GM19099 (cell line): ENCODE results near the gene NCAM1.

Source experiments
- POLR2A ChIP-seq: IDR thresholded peaks from 3 replicates; pipeline ENCODE4 v1.6.1; 2011; ENCODE audit warnings: low read depth; ENCODE audit not compliant: insufficient read length; ENCODE audit errors: extremely low read depth

Gene NCAM1

DNA sequence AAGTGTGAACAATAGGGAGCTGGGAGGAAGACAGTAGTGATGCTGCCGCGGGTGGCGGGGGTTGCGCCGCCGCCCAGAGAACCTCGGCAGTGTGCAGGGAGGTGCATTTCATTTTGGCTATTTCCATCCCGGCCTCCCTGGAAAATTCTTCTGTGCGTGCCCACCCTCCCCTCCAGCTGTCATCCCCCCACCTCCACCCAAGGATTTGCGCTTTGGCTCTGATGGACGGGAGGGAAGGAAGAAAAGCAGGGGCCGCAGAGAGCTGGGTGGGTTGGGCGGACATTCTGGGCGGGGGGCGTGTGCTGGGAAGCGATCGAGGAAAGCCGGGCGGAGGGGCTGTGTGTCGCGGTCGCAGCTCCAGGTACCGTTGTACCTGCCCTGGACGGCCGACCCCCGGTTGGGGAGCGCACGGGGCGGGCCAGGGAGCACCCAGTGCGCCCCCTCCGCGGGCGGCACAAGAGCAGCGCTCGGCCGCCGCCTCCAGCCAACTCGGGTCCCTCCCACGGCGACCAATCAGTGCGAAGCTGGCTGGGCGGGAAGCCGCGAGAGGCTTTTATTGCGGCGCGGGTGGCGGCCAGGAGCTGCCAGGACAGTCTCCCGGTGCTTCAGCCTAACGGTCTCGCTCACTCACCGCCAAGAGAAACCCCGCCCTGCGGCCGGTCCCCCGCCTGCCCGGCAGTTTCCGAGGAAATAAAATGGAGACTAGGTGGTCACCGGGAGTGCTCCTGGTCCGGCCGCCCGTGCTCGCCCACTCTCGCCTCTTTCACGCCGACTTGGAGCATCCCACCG lies 1.6 kb downstream of the NCAM1 start:
- TF ChIP-seq POLR2A = no peak

- TF ChIP-seq POLR2A = no peak
Observed at GRCh38 chr11:112963368-112963955, 2.2 kb downstream of the NCAM1 start.

DNA sequence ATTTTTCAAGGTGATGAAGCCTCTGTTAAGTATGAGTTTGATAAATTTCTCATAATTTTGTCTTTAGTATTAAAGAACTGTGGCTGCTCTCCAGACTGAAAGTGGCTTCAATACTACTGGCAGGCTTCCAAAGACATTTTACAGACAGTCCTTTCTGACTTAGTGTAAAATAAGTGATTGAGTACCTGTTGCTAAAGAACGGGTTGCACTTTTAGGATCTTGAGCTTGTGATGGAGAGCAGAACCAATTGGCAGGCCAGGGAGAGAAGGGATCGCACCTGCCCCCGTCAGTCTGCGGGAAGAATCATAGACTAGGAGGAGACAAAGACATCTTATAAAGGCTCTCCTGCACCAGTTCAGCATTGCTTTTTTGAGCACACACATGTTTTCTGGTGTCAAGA lies 4.4 kb downstream of the NCAM1 start:
- no peak for TF ChIP-seq POLR2A

DNA sequence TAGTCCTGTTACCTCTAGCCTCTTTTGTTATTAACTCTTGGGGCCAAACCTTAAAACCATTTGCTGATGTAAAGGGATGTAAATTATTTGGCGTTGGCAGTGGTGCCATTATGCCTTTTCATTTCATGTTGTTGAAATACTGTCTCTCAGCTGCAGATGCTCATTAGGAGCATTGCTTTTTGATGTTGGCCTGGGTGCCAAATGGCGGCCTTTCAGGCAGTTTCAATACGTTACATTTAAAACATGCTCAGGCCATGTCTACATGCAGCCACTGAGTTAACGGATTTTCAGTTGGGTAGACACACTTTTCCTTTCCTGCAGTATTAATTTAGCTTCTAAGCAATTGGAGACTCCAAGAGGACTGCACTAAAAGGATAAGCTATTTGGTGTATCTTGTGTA lies 5.3 kb downstream of the NCAM1 start:
- no peak for TF ChIP-seq POLR2A

DNA sequence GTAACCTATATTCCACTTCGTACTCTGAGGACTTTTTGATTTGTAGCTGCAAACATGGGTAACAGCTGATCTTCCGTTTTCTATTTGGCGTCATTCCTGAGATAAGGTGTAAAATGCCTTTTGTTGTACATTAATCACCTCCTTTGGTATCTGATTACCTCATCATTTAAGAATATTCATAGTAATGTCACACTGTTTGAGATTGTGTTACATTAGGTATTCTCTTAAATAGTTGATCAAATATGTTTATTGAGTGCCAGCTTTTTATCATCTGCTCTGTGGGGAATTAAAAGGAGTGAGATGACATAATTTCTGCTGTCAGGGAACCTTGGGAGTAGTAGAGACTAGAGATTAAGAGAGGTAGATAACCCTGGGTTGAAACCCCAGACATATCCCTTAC lies 5.9 kb downstream of the NCAM1 start:
- no peak for TF ChIP-seq POLR2A

DNA sequence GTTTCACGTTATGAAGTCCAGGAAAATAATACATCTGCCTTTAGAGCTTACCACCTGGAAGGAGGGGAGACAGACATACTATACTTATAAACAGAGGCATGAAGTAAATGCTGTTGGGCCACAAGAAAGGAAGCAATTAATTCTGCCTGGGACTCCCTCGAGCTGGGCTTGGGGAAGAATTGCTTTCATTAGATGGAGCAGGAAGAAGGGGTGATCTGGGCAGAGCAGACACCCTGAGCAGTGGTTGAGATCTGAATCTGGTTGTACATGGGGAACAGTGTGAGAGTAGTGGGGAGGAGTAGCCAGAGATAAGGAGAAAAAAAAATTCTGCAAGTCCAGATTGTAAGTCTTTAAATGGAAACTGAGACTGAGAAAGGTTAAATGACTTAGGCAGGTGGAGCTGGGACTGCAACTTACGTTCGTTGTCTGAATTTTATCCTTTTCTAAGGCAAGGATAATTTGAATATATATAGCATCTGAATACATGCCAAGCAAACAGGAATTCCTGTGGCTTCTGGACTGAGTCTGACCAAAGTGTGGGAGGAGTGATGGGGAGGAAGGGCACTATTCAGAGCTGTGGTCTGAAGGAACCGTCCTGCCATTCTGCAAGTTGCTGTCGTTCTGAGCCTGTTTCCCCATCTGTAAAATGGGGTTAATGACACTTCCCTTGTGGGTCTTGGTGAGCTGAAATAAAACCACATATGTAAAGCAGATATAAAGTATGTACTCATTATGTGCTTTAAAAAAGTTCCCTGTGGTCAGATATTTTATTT lies 7.9 kb downstream of the NCAM1 start:
- no peak for TF ChIP-seq POLR2A

DNA sequence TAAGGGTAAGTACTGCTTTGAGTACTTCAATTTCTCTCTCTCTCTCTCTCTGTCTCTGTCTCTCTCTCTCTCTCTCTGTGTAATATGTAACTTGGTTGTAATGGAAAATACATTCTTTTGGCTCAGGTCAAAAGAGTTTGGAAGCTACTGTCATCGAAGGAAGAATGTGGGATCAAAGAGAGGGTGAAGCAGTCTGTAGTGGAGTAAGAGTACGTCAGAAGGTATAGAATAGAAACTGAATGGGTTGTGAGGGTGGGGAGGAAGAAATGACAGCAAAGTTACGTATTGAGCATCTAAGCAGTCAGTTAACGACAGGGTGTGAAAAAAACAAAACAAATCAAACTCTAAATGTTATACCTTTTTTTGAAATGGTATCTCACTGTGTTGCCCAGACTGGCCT lies 10.0 kb downstream of the NCAM1 start:
- no peak for TF ChIP-seq POLR2A

DNA sequence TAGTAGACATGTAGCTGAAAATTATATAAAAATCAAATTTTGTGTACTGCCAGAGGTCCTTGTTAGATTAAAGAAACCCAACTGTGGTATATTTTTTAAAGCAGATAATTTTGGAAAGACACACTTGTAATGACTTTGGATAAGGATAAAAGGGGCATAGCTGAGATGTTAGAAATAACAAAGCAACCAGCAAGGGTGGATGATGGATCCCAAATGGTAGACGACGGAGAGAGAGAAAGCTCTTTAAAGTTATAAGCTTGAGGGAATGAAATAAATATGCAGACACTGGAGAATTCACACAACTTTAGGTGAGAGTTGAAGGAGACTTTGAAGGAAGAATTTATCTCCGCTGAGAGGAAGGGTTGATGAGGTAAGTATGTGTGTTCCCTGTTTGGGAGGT lies 10.6 kb downstream of the NCAM1 start:
- TF ChIP-seq POLR2A = no peak

GRCh38 chr11:112972399-112973145 lies 11.4 kb downstream of the NCAM1 start:
- no peak for TF ChIP-seq POLR2A

DNA sequence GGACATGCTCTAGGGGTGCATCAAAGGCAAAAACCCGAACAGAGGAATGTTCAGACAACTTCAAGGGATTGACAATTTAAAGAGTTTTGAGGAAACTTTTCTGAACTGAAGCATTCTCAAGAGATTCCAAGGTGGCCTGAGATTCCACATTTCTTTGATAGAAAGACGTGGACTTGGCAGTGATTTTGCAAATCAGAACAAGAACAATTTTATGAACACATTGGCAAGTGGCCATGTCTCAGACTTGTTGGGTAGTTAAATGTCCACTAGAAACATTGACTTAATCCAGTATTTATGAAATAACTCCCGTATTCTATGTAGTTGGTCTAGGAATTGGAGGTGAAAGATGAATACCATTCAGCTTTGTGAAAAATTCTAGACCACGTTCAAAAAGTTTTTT lies 13.8 kb downstream of the NCAM1 start:
- no peak for TF ChIP-seq POLR2A

- TF ChIP-seq POLR2A = no peak
Observed at GRCh38 chr11:112975493-112975892, 14.3 kb downstream of the NCAM1 start.

- TF ChIP-seq POLR2A = no peak
Observed at GRCh38 chr11:112977755-112978154, 16.5 kb downstream of the NCAM1 start.

GRCh38 chr11:112983887-112984286 lies 22.7 kb downstream of the NCAM1 start:
- no peak for TF ChIP-seq POLR2A

DNA sequence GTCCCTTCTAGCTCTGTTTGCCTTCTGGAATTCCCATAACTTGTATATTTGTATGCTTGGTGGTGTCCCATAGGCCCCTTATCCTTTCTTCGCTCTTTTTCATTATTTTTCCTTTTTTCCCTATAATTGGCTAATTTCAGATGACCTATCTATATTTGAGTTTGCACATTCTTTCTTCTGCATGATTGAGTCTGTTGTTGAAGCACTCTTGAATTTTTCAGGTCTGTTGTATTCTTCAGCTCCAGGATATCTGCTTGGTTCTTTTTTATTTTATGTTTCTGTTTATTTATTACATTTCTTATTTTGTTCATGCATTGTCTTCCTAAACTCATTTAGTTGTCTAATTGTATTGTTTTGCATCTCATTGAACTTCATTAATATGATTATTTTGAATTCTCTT lies 28.0 kb downstream of the NCAM1 start:
- TF ChIP-seq POLR2A = no peak

DNA sequence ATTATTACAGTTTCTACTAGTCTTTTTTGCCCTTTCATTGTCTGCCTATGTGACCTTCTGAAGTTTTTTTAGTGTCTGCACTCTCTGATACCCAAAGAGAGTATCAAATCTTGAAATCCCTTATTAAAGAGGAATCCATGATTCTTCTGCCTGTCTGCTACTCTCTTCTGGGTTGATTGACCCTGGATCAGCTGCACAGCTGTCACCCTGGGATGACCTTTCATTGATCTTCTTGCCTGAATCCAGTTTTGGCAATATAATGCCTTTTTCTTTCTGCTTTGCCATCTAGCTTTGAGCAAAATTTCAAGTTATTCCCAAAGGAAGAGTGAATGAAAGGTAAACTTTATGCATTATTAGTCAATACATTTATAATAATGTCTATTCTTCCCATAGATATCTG lies 32.6 kb downstream of the NCAM1 start:
- no peak for TF ChIP-seq POLR2A
